Right lung (tissue), 5 donors: ENCODE results near the gene DNM2. TPM values are rescaled to one million over a fixed set of nuclear protein-coding genes. Genes with fewer than 3 reads are reported as not detected.
"Not testable (repeated sequence)": the region's sequence is repeated elsewhere in the genome, so short reads cannot be mapped to it uniquely, and the experiment has no call there.

Experiments used
- DNase-seq, 2 donors: peaks; one replicate each; pipeline ENCODE4 v3.0.0-alpha.2; 2013
- polyA plus RNA-seq, 5 donors: library from polyadenylated mRNA; unstranded; fragments of 120-200 nt; gene quantifications; one replicate each; pipeline versions ENCODE4 v1.2.1 to v1.2.3, GENCODE V29; 2013; ENCODE audit warnings: inconsistent platforms in 1 of 5, low replicate concordance in 1 of 5; ENCODE audit not compliant: insufficient read length in 5 of 5, insufficient read depth in 1 of 5

The DNM2 gene
- polyA plus RNA-seq, 5 donors, result 78.1 to 110 (median 98.8) TPM

DNA sequence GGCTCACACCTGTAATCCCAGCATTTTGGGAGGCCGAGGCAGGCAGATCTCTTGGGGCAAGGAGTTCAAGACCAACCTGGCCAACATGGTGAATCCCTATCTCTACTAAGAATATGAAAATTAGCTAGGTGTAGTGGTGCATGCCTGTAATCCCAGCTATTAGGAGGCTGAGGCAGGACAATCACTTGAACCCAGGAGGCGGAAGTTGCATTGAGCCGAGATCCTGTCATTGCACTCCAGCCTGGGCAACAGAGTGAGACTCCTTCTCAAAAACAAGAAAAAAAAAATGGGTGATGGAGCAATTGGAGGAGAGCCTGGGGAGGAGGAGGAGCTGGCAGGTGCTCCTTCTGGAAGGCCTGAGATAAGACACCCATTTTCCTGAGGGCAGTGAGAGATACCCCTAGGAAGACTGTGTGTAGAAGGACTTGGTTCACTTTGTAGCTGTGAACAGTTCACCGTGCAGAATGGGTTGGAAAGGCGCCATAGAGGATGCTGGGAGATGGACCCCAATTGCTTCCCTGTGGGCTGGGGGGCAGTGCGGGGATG is 144.8 kb downstream of the DNM2 start:
- DNase-seq, result no peak

- DNase-seq, result peak; percentile 56 to 64
These were observed 145.3 kb downstream of the DNM2 start for GRCh38 chr19:10863107-10863717.

GRCh38 chr19:10864538-10864899 is 146.6 kb downstream of the DNM2 start:
- DNase-seq, result peak; percentile 59 to 73

DNA sequence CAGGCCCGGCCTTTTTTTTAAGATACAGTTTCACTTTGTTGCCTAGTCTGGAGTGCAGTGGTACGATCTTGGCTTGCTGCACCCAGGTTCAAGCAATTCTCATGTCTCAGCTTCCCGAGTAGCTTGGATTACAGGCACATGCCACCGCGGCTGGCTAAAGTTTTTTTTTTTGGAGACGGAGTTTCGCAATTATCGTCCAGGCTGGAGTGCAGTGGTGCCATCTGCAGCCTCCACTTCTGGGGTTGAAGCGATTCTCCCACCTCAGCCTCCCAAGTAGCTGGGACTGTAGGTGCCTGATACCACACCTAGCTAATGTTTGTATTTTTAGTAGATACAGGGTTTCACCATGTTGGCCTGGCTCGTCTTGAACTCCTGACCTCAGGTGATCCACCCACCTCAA is 148.6 kb downstream of the DNM2 start:
- no peak for DNase-seq

- DNase-seq, result no peak
These were observed 151.1 kb downstream of the DNM2 start for GRCh38 chr19:10868872-10869547.

- not testable (repeated sequence) for DNase-seq
These were observed 152.0 kb downstream of the DNM2 start for GRCh38 chr19:10869872-10870311.

DNA sequence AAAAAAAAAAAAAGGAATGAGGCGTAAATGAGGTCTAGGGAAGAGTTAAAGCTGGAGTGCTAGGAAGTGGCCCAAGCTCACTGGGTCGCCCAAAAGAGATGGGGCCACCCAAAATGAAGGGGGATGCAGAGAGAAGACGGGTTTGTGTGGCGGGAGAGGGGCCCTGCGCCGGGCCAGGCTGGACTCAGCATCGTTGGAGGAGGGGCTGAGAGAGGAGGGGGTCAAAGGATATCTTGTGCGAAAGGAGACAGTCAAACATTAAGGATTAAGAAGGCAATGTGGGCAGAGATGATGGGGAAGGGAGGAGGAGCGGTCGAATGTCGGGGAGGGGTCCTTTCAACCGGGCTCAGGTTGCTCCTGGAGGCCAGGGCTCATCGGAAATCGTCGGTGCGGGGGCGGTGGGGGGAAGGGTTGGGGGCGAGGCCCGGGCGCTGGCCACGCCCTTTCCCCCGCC is 152.6 kb downstream of the DNM2 start:
- DNase-seq, result no peak

DNA sequence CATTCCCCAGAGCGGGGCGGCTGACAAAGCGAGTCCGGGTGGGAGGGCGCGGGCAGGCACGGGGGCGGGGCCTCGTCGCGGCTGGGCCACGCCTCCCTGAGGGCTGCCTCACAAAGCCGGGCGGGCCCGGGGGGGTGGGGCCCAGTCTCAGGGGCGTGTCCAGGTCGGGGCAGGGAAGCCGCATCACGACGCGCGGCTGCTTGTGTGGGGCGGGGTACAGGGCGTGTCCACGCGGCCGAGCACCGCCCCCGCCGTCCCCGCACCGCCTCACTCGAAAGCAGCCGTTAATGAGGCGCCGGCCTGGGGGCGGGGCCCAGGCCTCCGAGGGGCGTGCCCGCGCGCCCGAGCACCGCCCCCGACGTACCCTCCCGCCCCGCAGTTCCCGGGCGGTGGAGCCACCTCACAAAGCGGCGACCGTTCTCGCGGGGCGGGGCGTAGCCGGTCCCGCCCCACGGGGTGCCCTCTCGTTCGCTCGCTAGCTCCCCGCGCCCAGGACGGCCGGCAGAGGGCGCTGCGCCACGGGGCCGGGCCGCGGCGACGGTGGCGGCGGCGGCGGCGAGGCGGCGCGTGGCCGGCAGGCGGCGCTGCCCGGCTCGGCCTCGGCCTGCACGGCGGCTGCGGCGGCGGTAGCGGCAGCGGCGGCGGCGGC is 153.2 kb downstream of the DNM2 start, which contains the start of gene CARM1:
Gene CARM1 (plus strand): TSS at position 599 of the 649 bp plus-strand sequence. CDS start 150 bp downstream, outside the sequence.
- DNase-seq, result peak; percentile 99

DNA sequence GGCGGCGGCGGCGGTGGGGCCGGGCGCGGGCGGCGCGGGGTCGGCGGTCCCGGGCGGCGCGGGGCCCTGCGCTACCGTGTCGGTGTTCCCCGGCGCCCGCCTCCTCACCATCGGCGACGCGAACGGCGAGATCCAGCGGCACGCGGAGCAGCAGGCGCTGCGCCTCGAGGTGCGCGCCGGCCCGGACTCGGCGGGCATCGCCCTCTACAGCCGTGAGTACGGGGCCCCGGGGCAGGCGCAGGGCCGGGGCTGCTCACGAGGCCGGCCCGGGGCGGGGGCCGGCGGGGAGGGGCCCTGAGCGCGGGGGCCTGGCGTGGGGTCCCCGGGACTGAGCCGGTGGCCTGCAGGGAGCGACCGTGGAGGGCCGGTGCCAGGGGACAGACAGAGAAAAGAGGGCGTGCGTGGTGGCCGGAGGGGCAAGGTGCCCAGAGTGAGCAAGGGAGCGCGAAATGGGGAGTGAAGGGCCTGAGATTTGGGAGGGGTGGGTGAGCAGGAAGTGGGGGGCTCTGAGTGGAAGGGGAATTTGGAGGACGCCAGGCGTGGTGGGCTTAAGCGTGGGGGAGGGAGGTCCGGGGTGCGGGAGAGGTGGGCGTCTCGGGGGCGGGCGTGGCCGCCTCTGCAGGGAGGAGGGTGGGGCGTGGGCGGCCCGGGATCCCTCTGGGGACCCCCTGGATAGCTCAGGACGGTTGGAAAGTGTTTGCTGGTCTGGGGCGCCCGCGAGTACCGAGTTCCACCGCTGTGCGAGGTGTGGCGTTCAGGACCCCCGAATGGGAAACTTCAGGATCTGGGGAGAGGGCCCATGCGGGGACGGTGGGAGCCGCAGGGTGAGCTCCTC is 154.0 kb downstream of the DNM2 start:
- DNase-seq, result no peak

GRCh38 chr19:10872546-10873107 is 154.7 kb downstream of the DNM2 start:
- no peak for DNase-seq

- DNase-seq, result no peak
These were observed 156.1 kb downstream of the DNM2 start for GRCh38 chr19:10874024-10874423.

DNA sequence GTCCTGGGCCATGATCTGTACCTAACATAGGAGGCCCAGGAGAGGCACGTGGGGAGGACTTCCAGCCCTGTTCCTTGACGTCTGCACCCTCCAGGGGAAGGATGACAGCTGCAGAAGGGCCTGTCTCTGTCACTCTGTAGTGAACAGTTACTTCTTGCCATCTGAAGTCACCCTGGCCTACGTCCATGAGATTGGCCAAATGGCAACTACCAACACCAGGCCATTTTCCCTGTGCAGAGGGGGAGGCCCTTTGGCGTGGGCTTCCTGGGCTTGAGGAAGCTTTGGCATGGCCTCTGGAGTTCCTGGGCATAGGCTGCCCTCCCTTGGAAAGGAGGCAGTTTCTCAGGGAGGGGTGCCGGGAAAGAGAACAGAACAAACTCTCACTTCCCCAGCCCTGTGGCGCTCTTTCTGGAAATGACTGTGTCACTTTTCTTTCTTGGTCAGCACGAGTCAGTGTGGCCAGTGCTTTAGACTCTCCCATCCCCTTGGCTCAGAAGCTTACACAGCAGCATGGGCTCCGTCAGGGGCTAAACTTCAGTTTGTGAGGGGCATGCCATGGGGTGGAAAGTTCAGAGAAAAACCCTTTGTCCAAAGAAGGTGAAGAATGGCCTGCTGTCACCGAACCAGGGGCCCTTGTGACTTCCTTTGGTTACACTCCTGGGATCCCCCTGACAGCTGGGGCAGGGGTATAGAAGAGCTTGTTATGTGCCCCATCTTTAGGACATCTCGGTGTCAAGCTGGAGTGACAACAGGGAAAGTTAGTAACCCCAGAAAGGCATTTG is 158.8 kb downstream of the DNM2 start:
- DNase-seq, result no peak

- DNase-seq, result not testable (repeated sequence)
These were observed 159.7 kb downstream of the DNM2 start for GRCh38 chr19:10877608-10878007.

- no peak for DNase-seq
These were observed 160.4 kb downstream of the DNM2 start for GRCh38 chr19:10878253-10878652.

Other genes starting within 250 kb of the DNM2 start
- gene KEAP1, start 214.7 kb upstream of the DNM2 start, polyA plus RNA-seq, result 10 to 100 TPM; 66.3 to 78.0 (median 76.7) TPM
- gene S1PR5, start 200.6 kb upstream of the DNM2 start, polyA plus RNA-seq, result under 1 TPM; 0.41 to 0.87 (median 0.65) TPM
- gene ATG4D, start 174.2 kb upstream of the DNM2 start, polyA plus RNA-seq, result 10 to 100 TPM; 15.1 to 23.5 (median 19.9) TPM
- gene KRI1, start 152.1 kb upstream of the DNM2 start, polyA plus RNA-seq, result 10 to 100 TPM; 25.4 to 38.2 (median 32.8) TPM
- gene CDKN2D, start 149.1 kb upstream of the DNM2 start, polyA plus RNA-seq, result 10 to 100 TPM; 10.3 to 13.7 (median 11.4) TPM
- 10 to 100 TPM; 28.8 to 44.7 (median 34.4) TPM for gene AP1M2, start 130.8 kb upstream of the DNM2 start, polyA plus RNA-seq
- gene SLC44A2, start 92.5 kb upstream of the DNM2 start, polyA plus RNA-seq, result 100 to 1,000 TPM; 165 to 214 (median 182) TPM
- gene ILF3, start 63.7 kb upstream of the DNM2 start, polyA plus RNA-seq, result 100 to 1,000 TPM; 275 to 315 (median 296) TPM
- 10 to 100 TPM; 33.6 to 60.7 (median 44.8) TPM for gene QTRT1, start 16.6 kb upstream of the DNM2 start, polyA plus RNA-seq
- gene TMED1, start 118.1 kb downstream of the DNM2 start, polyA plus RNA-seq, result 10 to 100 TPM; 28.3 to 57.5 (median 37.0) TPM
- 1 to 10 TPM; 3.1 to 4.5 (median 4.1) TPM for gene C19orf38, start 130.3 kb downstream of the DNM2 start, polyA plus RNA-seq
- 10 to 100 TPM; 30.6 to 54.3 (median 43.5) TPM for gene CARM1, start 153.5 kb downstream of the DNM2 start, polyA plus RNA-seq
- 10 to 100 TPM; 27.4 to 49.1 (median 38.6) TPM for gene YIPF2, start 210.6 kb downstream of the DNM2 start, polyA plus RNA-seq
- gene TIMM29, start 210.7 kb downstream of the DNM2 start, polyA plus RNA-seq, result 10 to 100 TPM; 20.1 to 28.1 (median 23.9) TPM
- gene SMARCA4, start 243.0 kb downstream of the DNM2 start, polyA plus RNA-seq, result 100 to 1,000 TPM; 119 to 173 (median 124) TPM